MM.1S (cell line): Measurements from ENCODE around the gene YIPF6.

ENCODE experiments used
- DNase-seq: peaks from one replicate; pipeline ENCODE4 v3.0.0-alpha.2; 2015
- H2AFZ ChIP-seq: fragments of 300-600 bp; sonication (generic); 2 replicates; pipeline ENCODE4 v1.6.0; 2016; ENCODE audit warnings: antibody characterized with exemption, low read length
- H3F3A ChIP-seq: fragments of 300-600 bp; sonication (generic); 2 replicates; pipeline ENCODE4 v1.6.1; 2016; ENCODE audit warnings: mild to moderate bottlenecking, antibody characterized with exemption, low read length, moderate library complexity, mixed read lengths; ENCODE audit not compliant: insufficient read depth
- H3K27ac ChIP-seq: fragments of 300-600 bp; sonication (generic); 2 replicates; pipeline ENCODE4 v1.5.1; 2016; ENCODE audit warnings: mild to moderate bottlenecking, low read length
- H3K27me3 ChIP-seq: fragments of 300-600 bp; sonication (generic); replicated peaks from 2 replicates; pipeline ENCODE4 v1.6.0; 2016; ENCODE audit warnings: low read length; ENCODE audit not compliant: insufficient read depth
- H3K36me3 ChIP-seq: fragments of 300-600 bp; sonication (generic); replicated peaks from 2 replicates; pipeline ENCODE4 v1.6.1; 2016; ENCODE audit warnings: mild to moderate bottlenecking, low read length, mixed read lengths; ENCODE audit not compliant: insufficient read depth
- H3K4me1 ChIP-seq: fragments of 300-600 bp; sonication (generic); 2 replicates; pipeline ENCODE4 v1.6.1; 2016; ENCODE audit warnings: low read length, mixed read lengths
- H3K4me2 ChIP-seq: fragments of 300-600 bp; sonication (generic); 2 replicates; pipeline ENCODE4 v1.6.0; 2016; ENCODE audit warnings: low read depth, low read length
- H3K4me3 ChIP-seq: fragments of 300-600 bp; sonication (generic); 2 replicates; pipeline ENCODE4 v1.5.1; 2016; ENCODE audit warnings: low read length, mixed read lengths
- H3K79me2 ChIP-seq: fragments of 300-600 bp; sonication (generic); 2 replicates; pipeline ENCODE4 v1.6.1; 2016; ENCODE audit warnings: mixed run types, low read length, mixed read lengths
- H3K9ac ChIP-seq: fragments of 300-600 bp; sonication (generic); 2 replicates; pipeline ENCODE4 v1.6.1; 2016; ENCODE audit warnings: low read length, mixed read lengths
- H3K9me2 ChIP-seq: fragments of 300-600 bp; sonication (generic); replicated peaks from 2 replicates; pipeline ENCODE4 v1.6.1; 2016; ENCODE audit warnings: mild to moderate bottlenecking, low read length, mixed read lengths; ENCODE audit not compliant: insufficient read depth
- H3K9me3 ChIP-seq: fragments of 300-600 bp; sonication (generic); replicated peaks from 2 replicates; pipeline ENCODE4 v1.6.1; 2016; ENCODE audit warnings: mild to moderate bottlenecking, low read length, mixed read lengths; ENCODE audit not compliant: insufficient read depth
- H4K20me1 ChIP-seq: fragments of 300-600 bp; sonication (generic); 2 replicates; pipeline ENCODE4 v1.6.1; 2016; ENCODE audit warnings: mild to moderate bottlenecking, low read length, moderate library complexity, mixed read lengths; ENCODE audit not compliant: insufficient read depth
- CTCF ChIP-seq: fragments of 300-600 bp; sonication (generic); IDR thresholded peaks from 2 replicates; pipeline ENCODE4 v1.5.1; 2016; ENCODE audit warnings: antibody characterized with exemption, low read length, mixed read lengths
- EZH2 ChIP-seq: fragments of 300-600 bp; sonication (generic); optimal IDR thresholded peaks from 2 replicates; pipeline ENCODE3; 2017; ENCODE audit warnings: low read depth, mild to moderate bottlenecking, antibody characterized with exemption, low read length, mixed read lengths
- EZH2phosphoT487 ChIP-seq: fragments of 300-600 bp; sonication (generic); IDR thresholded peaks from 2 replicates; pipeline ENCODE4 v1.6.1; 2018; ENCODE audit warnings: antibody characterized with exemption, low read length

Gene YIPF6

GRCh38 chrX:68532831-68533533 lies 34.1 kb downstream of the YIPF6 start:
- H3K4me3 ChIP-seq: no peak overlapping the region
- H3K36me3 ChIP-seq: no peaks in the 10 kb centered on the region
- H3K4me1 ChIP-seq: no peaks in the 10 kb centered on the region
- H3K9ac ChIP-seq: no peak overlapping the region
- no peak for DNase-seq
- no peaks in the 10 kb centered on the region for H3K27me3 ChIP-seq
- no peak for TF ChIP-seq EZH2
- TF ChIP-seq CTCF: no peak
- no peak for TF ChIP-seq EZH2phosphoT487
- no peaks in the 10 kb centered on the region for H3K9me2 ChIP-seq
- H3F3A ChIP-seq: no peaks in the 10 kb centered on the region
- H3K27ac ChIP-seq: no peak overlapping the region
- no peaks in the 10 kb centered on the region for H4K20me1 ChIP-seq
- no peak overlapping the region for H2AFZ ChIP-seq
- no peaks in the 10 kb centered on the region for H3K79me2 ChIP-seq
- no peaks in the 10 kb centered on the region for H3K9me3 ChIP-seq
- no peak overlapping the region for H3K4me2 ChIP-seq

- no peaks in the 10 kb centered on the region for H3K27me3 ChIP-seq
- no peak overlapping the region for H2AFZ ChIP-seq
- no peak overlapping the region for H3K9ac ChIP-seq
- no peaks in the 10 kb centered on the region for H3F3A ChIP-seq
- no peak overlapping the region for H3K4me2 ChIP-seq
- no peaks in the 10 kb centered on the region for H3K9me3 ChIP-seq
- H3K36me3 ChIP-seq: no peaks in the 10 kb centered on the region
- H4K20me1 ChIP-seq: no peaks in the 10 kb centered on the region
- H3K4me3 ChIP-seq: no peak overlapping the region
- no peaks in the 10 kb centered on the region for H3K4me1 ChIP-seq
- TF ChIP-seq CTCF (no peak), EZH2 (no peak), EZH2phosphoT487 (no peak)
- H3K9me2 ChIP-seq: no peaks in the 10 kb centered on the region
- DNase-seq: no peak
- H3K79me2 ChIP-seq: no peaks in the 10 kb centered on the region
- H3K27ac ChIP-seq: no peak overlapping the region
Measured at GRCh38 chrX:68533656-68534055, 34.8 kb downstream of the YIPF6 start.

- no peaks in the 10 kb centered on the region for H3F3A ChIP-seq
- no peak overlapping the region for H2AFZ ChIP-seq
- H3K4me3 ChIP-seq: no peak overlapping the region
- H3K36me3 ChIP-seq: no peaks in the 10 kb centered on the region
- no peaks in the 10 kb centered on the region for H3K9me2 ChIP-seq
- H3K4me1 ChIP-seq: no peaks in the 10 kb centered on the region
- no peak for DNase-seq
- no peak overlapping the region for H3K27ac ChIP-seq
- no peak overlapping the region for H3K9ac ChIP-seq
- TF ChIP-seq EZH2phosphoT487 (no peak), CTCF (no peak), EZH2 (no peak)
- no peaks in the 10 kb centered on the region for H3K27me3 ChIP-seq
- no peaks in the 10 kb centered on the region for H4K20me1 ChIP-seq
- no peaks in the 10 kb centered on the region for H3K9me3 ChIP-seq
- no peak overlapping the region for H3K4me2 ChIP-seq
- H3K79me2 ChIP-seq: no peaks in the 10 kb centered on the region
Measured at GRCh38 chrX:68534691-68535090, 35.8 kb downstream of the YIPF6 start.
